ENCODE measurements around the gene ACSM6.
"Not testable (repeated sequence)": the region's sequence is repeated elsewhere in the genome, so short reads cannot be mapped to it uniquely, and the experiment has no call there.

ACSM6 gene, protein sequence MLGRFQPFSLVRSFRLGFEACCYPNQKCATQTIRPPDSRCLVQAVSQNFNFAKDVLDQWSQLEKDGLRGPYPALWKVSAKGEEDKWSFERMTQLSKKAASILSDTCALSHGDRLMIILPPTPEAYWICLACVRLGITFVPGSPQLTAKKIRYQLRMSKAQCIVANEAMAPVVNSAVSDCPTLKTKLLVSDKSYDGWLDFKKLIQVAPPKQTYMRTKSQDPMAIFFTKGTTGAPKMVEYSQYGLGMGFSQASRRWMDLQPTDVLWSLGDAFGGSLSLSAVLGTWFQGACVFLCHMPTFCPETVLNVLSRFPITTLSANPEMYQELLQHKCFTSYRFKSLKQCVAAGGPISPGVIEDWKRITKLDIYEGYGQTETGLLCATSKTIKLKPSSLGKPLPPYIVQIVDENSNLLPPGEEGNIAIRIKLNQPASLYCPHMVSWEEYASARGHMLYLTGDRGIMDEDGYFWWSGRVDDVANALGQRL
- total RNA-seq: 0 to 2.2 (median 0) reads per million in 17 experiments

DNA sequence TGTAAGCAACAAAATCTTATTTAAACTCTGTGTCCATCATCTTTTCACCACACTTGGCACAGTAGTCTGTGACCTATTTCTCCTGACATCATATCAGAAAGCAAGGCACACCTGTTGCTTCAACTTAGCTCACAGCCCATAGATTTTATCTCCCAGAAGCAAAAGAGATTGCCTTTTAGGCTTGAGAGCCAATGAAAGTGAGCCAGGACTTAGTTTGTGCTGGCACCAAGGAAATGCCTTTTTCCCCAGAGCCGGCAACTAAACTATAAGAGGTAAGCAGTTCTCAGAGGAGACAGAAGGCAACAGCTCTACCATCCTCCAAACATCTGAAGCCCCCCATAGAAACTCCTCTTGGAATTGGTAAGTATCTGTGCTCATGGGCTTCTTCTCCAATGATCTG, at the start of gene ACSM6:
Gene ACSM6 (plus strand): TSS at position 295 of the 400 bp plus-strand sequence. CDS start 248 bp downstream, outside the sequence.
- DNase-seq: no peak

DNA sequence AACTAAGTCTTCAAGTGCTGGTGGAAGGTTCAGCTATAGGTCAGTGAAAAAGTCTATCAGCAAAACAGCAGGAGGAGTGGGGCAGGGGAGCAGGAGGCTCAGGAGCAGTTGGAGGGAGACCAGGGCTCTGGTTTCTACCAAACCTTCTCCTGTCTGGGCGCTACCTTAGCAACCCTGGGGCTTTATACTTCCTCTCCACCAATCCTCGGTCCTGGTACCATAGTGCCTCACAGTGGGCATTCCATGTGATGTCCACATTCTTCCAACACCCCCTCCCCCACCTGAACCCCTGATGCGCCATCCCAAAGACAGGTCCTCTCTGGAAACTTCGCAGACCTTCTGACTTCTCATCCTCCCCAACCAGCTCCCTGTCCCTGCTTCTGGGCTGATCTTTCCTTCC, 25.3 kb upstream of the ACSM6 start:
- no peak for DNase-seq

DNA sequence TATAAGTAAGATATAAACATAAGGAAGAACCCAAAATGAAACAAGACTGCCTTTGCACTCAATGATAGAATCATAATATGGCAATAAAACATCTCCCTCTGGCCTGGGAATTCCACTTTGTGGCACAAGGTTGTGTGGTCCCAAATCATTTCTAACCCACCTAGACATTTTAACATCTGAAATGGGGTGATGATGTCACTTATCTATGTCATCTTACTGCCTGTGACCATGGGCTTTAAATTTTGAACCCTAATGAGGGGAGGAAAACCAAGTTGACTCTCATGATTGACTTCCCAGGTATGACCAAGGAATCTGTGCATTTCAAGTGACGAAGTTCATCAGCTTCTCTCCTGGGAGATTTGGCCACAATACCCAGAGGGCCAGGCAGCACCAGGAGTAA, 24.5 kb upstream of the ACSM6 start:
- no peak for DNase-seq

DNA sequence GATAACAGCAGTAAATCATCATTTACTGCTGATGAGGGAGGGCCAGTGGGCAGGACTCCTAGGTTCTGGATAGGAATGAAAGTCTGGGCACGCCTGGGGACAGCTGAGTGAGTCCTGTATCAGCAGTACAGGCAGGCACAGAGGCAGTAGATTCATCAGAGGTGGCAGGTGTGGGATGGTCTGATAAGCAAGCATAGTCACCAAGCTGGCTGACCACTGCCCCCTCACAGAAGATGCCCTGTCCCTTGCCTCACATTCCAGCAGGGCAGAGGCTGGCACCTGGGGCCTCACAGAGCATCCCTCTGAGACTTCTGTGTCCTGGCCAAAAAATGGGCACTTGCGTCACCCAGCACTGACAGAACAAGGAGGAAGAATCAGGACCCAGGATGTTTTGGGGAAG, 23.2 kb upstream of the ACSM6 start:
- no peak for DNase-seq

DNA sequence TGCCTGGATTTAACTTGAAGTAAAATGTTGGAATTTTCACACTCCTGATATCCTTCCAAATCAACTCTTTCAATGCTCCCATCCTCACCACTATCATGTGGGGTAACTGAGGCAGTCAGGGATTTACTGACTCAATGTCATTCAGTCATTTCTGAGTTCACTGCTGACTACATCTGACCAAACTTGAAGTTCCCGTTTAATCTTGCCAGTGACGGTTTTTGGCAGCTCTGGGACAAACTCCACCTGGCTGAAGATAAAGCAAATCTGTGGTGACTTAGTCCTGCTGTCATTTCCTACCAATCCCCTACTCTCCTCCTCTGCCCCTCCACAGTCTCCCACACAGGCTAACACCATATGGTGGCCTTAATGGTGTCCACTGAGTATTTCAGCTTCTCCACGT, 22.7 kb upstream of the ACSM6 start:
- DNase-seq: no peak

DNA sequence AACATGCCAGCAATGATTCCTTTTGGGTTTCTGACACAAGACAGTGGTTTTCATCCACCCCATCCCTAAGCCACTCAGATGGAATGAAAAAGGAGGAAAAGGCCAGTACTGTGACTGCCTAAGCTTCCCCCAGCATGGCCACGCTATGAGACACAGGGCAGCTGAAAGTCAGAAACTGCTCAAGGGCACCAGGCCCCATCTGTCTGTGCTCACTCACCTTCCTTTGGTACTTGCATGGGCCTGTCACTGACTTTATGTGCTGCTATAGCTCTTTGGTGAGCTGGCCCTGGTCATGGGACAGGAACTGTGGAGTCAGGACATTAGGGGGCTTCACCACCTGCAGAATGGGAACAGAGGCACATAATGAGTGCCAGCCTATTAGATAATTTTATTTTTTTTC, 21.2 kb upstream of the ACSM6 start:
- no peak for DNase-seq

DNA sequence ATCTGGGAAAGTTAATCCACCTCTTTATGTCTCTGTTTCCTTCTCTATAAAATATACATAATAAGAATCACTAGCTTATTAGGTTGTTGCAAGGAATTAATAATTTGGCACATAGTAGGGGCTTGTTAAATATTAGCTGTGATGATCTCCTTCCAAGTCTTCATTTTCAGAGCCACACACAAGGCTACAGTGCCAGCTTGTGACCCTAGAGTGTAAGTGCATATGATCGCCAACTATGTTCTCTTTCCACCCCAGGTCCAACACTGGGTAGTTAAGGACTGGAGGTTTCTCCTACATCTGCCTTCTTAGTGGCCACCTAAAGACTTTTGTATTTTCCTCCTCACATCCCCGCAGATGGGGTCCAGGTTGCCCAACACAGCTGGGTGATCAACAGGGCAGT, 17.9 kb upstream of the ACSM6 start:
- DNase-seq: no peak

DNA sequence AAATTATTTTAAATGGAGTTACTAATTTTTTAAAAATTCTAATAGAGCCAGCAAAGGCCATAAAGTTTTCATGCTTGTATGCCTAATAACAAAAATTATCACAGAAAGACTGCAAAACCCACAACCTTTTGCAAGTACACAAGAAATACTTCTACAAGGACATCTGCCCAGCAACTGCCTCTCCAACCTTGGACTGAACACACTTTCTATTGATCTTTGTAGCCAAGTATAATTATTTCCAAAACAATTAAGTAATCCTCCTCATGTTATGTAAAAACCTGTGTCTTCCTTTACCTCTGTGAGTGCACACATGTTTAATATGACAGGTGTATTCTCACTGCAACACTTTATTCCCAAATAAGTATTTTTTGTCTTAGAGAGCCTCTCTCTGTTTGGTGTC, 16.6 kb upstream of the ACSM6 start:
- no peak for DNase-seq

DNA sequence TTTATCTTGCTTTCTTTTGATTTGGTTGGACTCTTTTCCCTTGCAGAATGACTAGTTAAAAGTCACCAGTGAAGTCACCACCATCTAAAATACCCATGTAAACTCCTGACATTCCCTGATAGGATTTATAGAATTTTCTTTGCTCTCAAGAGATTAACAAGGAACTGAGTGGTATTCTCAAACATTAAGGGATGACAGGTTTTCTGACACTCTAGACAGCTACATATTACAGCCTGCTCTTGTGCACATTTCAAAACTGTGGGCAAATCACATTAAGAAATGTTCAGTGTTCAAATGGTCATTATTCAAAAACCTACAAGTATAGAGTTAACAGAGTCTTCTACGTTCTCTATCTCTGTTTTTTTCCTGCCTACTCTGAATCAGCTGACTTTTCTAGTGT, 15.8 kb upstream of the ACSM6 start:
- no peak for DNase-seq

DNA sequence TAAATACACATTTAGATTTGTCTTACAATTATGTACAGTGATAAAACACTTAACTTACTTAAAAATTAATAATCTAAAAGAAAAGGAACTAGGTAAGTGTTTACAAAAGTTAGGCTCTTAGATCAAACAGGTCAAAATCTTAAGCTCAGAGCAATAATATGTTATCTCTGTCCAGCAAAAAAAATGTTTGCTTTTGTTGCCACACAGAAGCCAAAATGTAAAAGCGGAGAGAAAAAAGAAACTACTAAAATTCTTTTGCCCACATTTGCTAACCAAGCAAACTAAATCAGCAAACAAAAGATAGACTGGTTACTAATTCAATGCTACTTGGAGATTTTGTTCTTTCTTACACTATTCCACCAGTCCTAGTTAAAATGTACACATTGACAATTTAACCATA, 15.2 kb upstream of the ACSM6 start:
- DNase-seq: no peak

DNA sequence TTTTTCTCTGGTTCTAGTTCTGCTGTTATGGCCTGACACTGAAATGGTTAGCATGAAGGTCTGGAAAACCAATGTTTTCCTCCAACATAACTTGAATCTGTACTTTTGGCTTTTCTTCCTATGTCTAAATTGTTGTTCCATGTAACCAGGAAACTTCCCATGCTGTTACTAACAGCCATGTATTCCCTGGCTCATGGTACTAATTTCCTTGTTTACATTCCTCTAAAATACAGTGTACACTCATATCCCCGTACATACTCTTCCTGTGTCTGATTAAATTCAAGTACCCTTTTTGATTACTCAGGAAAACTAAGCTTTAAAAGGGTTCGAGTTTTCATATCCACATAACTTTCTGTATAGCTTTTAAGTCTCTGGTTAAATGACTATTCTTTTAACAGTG, 12.3 kb upstream of the ACSM6 start:
- no peak for DNase-seq

DNA sequence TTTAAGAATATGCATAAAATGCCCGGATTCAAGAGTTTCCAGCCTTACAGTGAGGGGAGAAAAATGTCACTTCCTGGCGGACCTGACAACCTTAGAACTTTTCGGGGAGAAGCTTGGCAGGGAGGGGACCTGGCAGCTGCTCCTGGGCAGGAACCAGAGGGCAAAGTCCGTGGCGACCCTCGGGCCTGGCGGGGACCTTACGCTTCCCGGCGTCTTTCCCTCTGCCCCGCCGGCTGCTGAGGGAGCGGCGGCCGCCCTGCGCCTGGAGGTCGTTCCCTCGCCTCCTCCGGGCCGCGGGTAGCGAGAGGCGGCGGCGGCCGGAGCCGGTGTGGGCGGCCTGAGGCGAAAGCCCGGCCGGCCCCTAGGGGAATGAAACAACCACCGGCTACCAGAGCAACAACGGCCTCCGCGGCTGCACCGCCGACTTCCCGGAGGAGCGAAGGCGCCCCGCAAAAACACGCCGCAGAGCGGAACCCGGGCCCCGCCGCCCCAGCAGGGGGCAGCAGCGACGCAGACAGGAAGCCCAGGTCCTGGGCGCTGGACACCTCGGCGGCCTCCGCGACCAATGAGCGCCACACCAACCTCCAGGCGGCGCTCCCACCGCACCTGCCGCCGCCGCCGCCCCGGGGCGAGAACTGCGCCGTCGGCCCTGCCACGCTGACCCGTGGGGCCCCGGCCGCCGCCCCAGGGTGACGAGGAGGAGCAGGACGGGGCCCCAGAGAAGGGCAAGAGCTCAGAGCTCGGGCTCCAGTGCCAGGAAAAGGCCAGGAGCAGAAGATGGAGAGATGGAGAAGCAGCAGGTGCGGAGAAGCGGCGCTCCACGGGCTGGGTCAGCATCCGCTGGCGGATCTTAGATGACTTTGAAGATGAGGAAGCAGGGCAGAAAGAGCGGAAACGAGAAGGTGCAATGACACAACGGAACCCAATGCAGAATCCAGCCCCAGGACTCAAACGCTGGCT, 10.5 kb upstream of the ACSM6 start:
- DNase-seq: peak; percentile 87 to 95 (median 92)

DNA sequence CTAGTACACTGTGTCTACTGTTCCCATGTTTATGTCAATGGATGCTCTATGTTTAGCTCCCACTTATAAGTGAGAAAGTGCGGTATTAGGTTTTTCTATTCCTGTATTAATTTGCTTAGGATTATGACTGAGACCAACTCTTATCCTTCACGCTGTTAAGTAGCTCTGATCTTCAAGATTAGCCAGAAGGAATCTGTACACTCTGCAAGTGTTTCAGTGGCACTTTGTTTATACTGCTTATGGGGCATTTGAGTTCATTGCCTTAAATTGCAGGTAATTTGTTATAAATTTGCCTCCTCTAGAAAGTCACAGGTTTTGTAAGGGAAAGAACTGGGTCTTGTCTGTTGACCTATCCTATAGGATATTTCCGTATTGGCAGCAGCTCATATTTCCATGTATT, 6.4 kb upstream of the ACSM6 start:
- no peak for DNase-seq

DNA sequence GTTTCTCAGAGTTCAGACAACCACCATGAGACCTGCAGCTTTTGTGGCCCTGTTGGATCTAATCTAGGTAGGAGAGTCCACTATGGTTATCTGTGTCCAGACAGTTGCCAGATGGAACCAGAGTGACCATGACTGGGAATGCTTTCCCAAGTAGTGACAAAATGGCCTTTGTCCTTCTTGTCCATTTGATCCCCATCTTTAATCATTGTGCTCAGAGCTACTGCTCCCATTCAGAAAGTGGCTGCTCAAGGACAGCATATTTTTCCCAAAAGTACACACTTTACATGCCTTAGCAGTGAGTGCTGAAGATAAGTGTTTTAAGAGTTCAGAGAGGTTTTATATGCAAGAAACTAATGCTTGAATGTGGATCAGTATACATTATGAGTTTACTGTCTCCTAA, 5.4 kb upstream of the ACSM6 start:
- DNase-seq: no peak

DNA sequence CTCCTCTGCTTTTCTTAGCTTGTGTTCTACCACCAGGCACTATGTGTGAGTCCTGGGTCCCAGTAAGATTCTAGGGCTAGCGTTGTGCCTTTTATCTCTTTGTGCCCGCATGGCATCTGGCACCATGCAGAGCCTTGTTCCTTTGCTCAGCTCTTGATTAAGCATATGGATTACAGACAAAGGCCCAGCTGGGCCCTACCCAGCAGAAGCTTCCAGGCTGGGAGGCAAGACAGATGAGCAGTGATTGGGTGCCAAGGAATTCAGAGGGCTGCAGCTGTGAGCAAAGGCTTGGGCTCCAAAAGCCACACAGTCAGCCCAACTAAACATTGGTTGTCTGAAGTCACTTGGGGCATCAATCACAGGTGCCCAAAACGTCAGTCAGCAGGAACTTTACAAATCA, 2.0 kb downstream of the ACSM6 start:
- DNase-seq: no peak

DNA sequence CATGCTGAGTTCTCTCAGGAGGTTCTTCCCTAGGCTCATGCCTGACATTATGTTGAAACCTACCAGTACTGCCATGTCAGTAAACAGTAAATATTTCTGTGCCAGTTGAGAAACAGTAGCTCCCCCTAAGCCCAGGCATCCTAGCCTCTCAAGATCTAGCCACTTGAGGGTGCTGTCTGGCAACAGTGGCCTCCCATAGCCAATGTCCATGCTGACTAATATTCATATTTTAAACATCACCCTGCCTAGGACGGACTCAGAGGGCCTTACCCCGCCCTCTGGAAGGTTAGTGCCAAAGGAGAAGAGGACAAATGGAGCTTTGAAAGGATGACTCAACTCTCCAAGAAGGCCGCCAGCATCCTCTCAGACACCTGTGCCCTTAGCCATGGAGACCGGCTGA, 7.7 kb downstream of the ACSM6 start:
- DNase-seq: no peak

DNA sequence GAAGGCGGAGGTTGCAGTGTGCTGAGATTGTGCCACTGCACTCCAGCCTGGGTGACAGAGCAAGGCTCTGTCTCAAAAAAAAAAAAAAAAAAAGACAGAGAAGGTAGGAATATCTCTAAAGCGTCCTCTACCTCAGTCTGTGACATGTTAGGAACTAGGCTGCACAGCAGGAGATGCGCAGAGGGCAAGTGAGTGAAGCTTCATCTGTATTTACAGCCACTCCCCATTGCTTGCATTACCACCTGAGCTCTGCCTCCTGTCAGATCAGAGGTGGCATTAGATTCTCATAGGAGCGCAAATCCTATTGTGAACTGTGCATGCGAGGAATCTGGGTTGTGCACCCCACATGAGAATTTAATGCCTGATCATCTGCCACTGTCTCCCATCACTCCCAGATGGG, 8.8 kb downstream of the ACSM6 start:
- not testable (repeated sequence) for DNase-seq

DNA sequence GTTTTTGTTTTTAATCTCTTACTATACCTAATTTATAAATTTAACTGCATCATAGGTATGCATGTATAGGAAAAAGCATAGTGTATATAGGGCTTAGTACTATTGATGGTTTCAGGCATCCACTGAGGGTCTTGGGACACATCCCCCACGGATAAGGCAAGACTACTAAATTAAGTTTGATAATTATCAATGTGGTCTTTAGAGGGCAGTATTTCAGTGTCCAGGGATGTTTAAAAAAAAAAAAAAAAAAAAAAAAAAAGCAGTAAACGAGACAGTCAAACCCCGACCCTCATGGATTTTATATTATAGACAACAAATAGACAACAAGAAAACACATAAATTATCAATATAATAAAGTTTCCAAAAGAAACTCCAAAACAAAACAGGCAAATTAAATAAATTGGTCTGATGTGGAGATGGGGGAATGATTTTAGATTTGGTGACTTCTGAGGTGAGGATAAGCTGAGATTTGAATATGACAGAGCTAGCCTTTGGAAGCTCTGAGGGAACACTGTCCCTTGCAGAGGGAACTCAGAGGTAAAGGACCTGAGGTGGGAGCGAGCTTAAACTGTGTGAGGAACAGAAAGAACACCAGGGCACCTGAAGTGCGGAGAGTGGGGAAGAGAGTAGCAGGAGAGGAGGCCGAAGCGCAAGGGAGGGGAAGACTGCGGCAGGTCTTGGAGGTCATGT, 14.8 kb downstream of the ACSM6 start:
- peak in 2 of 4 experiments; percentile 6 to 41 for DNase-seq

DNA sequence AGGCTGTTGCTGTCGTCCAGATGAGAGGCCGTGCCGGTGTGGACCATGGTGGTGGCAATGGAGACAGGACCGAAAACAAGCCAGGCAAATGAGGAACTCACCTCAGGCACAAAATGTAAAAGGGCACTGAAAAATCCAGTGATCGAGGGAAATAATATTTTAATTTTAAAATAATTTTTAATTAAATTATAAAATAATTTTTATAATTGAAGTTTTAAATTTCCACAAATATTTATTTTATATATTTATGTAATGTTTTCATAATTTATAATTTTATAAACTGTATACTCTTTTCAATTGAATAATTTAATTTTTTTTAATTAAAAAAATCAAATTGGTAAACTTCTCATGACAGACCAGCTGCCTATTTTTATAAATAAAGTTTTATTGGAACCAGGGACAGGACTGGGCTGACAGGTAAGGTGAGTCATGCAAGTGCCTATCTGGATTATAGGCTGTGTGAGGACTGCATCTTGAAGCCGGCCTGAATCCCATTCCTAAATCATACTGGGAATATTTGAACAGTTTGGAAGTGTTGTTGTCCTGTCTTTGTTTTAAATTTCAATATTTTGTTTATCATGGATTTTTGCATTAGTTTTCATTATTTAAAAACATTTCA, 15.6 kb downstream of the ACSM6 start:
- DNase-seq: no peak

DNA sequence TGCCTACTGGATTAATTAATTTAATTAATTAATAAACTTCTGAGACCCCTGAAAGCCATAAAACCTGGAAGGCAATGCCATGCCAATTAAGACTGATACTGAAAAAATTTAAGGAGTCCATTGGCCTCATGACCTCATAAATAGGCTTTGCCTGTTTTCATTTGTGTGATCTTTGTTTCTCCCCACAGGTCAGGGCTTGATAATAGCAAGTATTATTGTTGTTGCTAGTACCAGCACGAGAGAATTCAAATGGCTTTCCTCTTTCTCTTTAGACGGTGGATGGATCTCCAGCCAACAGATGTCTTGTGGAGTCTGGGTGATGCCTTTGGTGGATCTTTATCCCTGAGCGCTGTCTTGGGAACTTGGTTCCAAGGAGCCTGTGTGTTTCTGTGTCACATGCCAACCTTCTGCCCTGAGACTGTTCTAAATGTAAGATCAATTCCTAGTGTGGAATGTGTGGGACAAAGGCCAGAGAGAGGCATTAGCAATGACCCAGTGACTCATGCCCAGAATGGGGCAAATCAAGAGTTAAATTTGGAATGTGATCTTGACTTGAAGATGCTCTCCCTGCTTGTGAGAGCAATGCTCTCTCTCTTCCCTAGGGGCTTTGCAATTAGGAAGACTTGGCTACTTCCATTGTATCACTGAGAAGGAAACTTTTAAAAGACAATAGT, 17.7 kb downstream of the ACSM6 start:
- no peak for DNase-seq

DNA sequence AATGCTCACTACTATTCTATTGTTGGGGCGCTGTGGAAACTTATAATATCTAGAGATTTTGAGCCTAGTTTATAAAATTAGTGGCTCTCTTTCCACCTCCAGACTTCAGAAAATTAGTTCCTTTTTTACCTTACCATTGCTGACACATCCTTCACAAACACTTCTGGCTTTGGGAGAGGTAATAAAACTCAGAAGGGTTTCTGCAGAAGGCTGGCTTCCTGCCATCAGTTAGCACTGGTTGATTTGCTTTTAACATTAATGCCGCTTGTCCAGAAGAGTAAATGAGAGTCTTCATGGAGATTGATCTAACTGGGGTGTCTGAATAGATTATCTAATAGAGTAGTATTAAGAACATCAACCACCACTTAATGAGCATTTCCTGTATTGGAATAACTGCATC, 20.3 kb downstream of the ACSM6 start:
- DNase-seq: no peak

DNA sequence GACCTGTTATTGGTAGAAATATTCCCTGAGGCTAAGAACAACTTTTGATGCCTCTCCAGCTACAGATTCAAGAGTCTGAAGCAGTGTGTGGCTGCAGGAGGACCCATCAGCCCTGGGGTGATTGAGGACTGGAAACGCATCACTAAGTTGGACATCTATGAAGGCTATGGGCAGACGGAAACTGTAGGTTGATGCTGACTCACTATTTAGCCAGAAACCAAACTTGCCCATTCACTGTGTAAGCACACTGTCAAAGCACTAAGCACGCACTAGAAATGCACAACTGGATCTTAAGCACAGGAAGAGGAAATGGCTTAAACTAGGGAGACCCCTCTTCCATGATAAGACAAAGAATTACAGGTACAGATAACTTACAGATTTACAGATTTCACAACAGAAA, 20.8 kb downstream of the ACSM6 start:
- DNase-seq: peak in 2 of 4 experiments; percentile 15 to 19
